K562 (cell line): ENCODE data around the gene MINK1. TPM values are rescaled to one million over a fixed set of nuclear protein-coding genes. Genes with fewer than 3 reads are reported as not detected.

Experiments used
- polyA plus RNA-seq, 8 experiments: library from polyadenylated mRNA; depleted of rRNA in 4 of 8; stranded (reverse) in 5 of 8; unstranded in 3 of 8; fragments of >200 nt; fragmentation: Nextera tagmentation in 2 of 8; fragmentation: Illumina TruSeq in 1 of 8; extraction: Ambion mirVana in 2 of 8; extraction: Trizol in 1 of 8; gene quantifications; 2 replicates each; pipeline versions ENCODE4 v1.2.1 to v1.2.3, GENCODE V29; 2011 to 2014; ENCODE audit warnings: inconsistent platforms in 1 of 8, missing spikeins in 1 of 8
- total RNA-seq, 7 experiments: library from RNA; depleted of rRNA in 6 of 7; stranded (reverse); fragments of >200 nt in 6 of 7; fragmentation: Illumina TruSeq in 2 of 7; extraction: Trizol in 2 of 7; gene quantifications; 2 replicates each; pipeline versions ENCODE4 v1.2.1 to v1.2.3, GENCODE V29; 2011 to 2021; ENCODE audit warnings: low replicate concordance in 1 of 7

The MINK1 gene
- total and polyA plus RNA-seq, 9 of the 15 experiments (the other 6 are each of a cell fraction or from before 2014, with no cell fraction given) = 0.11 to 54.2 (median 14.9) TPM

Other genes with a start within 250 kb of the MINK1 start
Only the 7 nearest of the 25 such genes appear.
- gene TM4SF5, start 61.5 kb upstream of the MINK1 start, total RNA-seq (2014; rRNA removed) = not detected in 2 replicates
- gene TM4SF5, start 61.5 kb upstream of the MINK1 start, total RNA-seq (2014; rRNA removed; fragmentation: Illumina TruSeq; extraction: Trizol) = not detected in 2 replicates
- gene TM4SF5, start 61.5 kb upstream of the MINK1 start, total RNA-seq (2015; rRNA removed; fragmentation: Illumina TruSeq; extraction: Trizol) = not detected in 2 replicates
- not detected in 2 replicates for gene TM4SF5, start 61.5 kb upstream of the MINK1 start, total RNA-seq (2021)
- not detected in 2 replicates for gene TM4SF5, start 61.5 kb upstream of the MINK1 start, polyA plus RNA-seq (2011; rRNA removed)
- not detected in 2 replicates for gene TM4SF5, start 61.5 kb upstream of the MINK1 start, polyA plus RNA-seq (2014; fragmentation: Illumina TruSeq; extraction: Trizol)
- gene TM4SF5, start 61.5 kb upstream of the MINK1 start, polyA plus RNA-seq (2014; fragmentation: Nextera tagmentation; extraction: Ambion mirVana) = not detected
- gene TM4SF5, start 61.5 kb upstream of the MINK1 start, polyA plus RNA-seq (2014; rRNA removed) = not detected in 2 replicates
- 0.41 TPM in 1 of 2 replicates, not detected in the other for gene VMO1, start 47.0 kb upstream of the MINK1 start, total RNA-seq (2014; rRNA removed)
- gene VMO1, start 47.0 kb upstream of the MINK1 start, total RNA-seq (2014; rRNA removed; fragmentation: Illumina TruSeq; extraction: Trizol) = not detected in 2 replicates
- gene VMO1, start 47.0 kb upstream of the MINK1 start, total RNA-seq (2015; rRNA removed; fragmentation: Illumina TruSeq; extraction: Trizol) = not detected in 2 replicates
- 0.31 TPM in 1 of 2 replicates, not detected in the other for gene VMO1, start 47.0 kb upstream of the MINK1 start, total RNA-seq (2021)
- not detected in 2 replicates for gene VMO1, start 47.0 kb upstream of the MINK1 start, polyA plus RNA-seq (2011; rRNA removed)
- gene VMO1, start 47.0 kb upstream of the MINK1 start, polyA plus RNA-seq (2014; fragmentation: Illumina TruSeq; extraction: Trizol) = not detected in 2 replicates
- gene VMO1, start 47.0 kb upstream of the MINK1 start, polyA plus RNA-seq (2014; fragmentation: Nextera tagmentation; extraction: Ambion mirVana) = not detected
- not detected in 2 replicates for gene VMO1, start 47.0 kb upstream of the MINK1 start, polyA plus RNA-seq (2014; rRNA removed)
- not detected in 2 replicates for gene GLTPD2, start 44.4 kb upstream of the MINK1 start, total RNA-seq (2014; rRNA removed)
- gene GLTPD2, start 44.4 kb upstream of the MINK1 start, total RNA-seq (2014; rRNA removed; fragmentation: Illumina TruSeq; extraction: Trizol) = not detected in 2 replicates
- gene GLTPD2, start 44.4 kb upstream of the MINK1 start, total RNA-seq (2015; rRNA removed; fragmentation: Illumina TruSeq; extraction: Trizol) = not detected in 2 replicates
- not detected in 2 replicates for gene GLTPD2, start 44.4 kb upstream of the MINK1 start, total RNA-seq (2021)
- not detected in 2 replicates for gene GLTPD2, start 44.4 kb upstream of the MINK1 start, polyA plus RNA-seq (2011; rRNA removed)
- gene GLTPD2, start 44.4 kb upstream of the MINK1 start, polyA plus RNA-seq (2014; fragmentation: Illumina TruSeq; extraction: Trizol) = not detected in 2 replicates
- not detected for gene GLTPD2, start 44.4 kb upstream of the MINK1 start, polyA plus RNA-seq (2014; fragmentation: Nextera tagmentation; extraction: Ambion mirVana)
- gene GLTPD2, start 44.4 kb upstream of the MINK1 start, polyA plus RNA-seq (2014; rRNA removed) = not detected in 2 replicates
- gene PSMB6, start 37.2 kb upstream of the MINK1 start, total RNA-seq (2014; rRNA removed) = 209 and 307 TPM in 2 replicates
- gene PSMB6, start 37.2 kb upstream of the MINK1 start, total RNA-seq (2014; rRNA removed; fragmentation: Illumina TruSeq; extraction: Trizol) = 132 and 163 TPM in 2 replicates
- 196 and 197 TPM in 2 replicates for gene PSMB6, start 37.2 kb upstream of the MINK1 start, total RNA-seq (2015; rRNA removed; fragmentation: Illumina TruSeq; extraction: Trizol)
- gene PSMB6, start 37.2 kb upstream of the MINK1 start, total RNA-seq (2021) = 153 and 159 TPM in 2 replicates
- gene PSMB6, start 37.2 kb upstream of the MINK1 start, polyA plus RNA-seq (2011; rRNA removed) = 185 TPM in 2 replicates
- gene PSMB6, start 37.2 kb upstream of the MINK1 start, polyA plus RNA-seq (2014; fragmentation: Illumina TruSeq; extraction: Trizol) = 245 and 270 TPM in 2 replicates
- gene PSMB6, start 37.2 kb upstream of the MINK1 start, polyA plus RNA-seq (2014; fragmentation: Nextera tagmentation; extraction: Ambion mirVana) = 100 to 1,000 TPM; 345 to 553 TPM
- 184 and 265 TPM in 2 replicates for gene PSMB6, start 37.2 kb upstream of the MINK1 start, polyA plus RNA-seq (2014; rRNA removed)
- 4.2 and 6.9 TPM in 2 replicates for gene PLD2, start 26.2 kb upstream of the MINK1 start, total RNA-seq (2014; rRNA removed)
- 2.0 and 2.7 TPM in 2 replicates for gene PLD2, start 26.2 kb upstream of the MINK1 start, total RNA-seq (2014; rRNA removed; fragmentation: Illumina TruSeq; extraction: Trizol)
- gene PLD2, start 26.2 kb upstream of the MINK1 start, total RNA-seq (2015; rRNA removed; fragmentation: Illumina TruSeq; extraction: Trizol) = 2.9 and 3.4 TPM in 2 replicates
- 6.7 and 7.5 TPM in 2 replicates for gene PLD2, start 26.2 kb upstream of the MINK1 start, total RNA-seq (2021)
- gene PLD2, start 26.2 kb upstream of the MINK1 start, polyA plus RNA-seq (2011; rRNA removed) = 3.2 and 4.9 TPM in 2 replicates
- 3.3 and 4.8 TPM in 2 replicates for gene PLD2, start 26.2 kb upstream of the MINK1 start, polyA plus RNA-seq (2014; fragmentation: Illumina TruSeq; extraction: Trizol)
- under 1 TPM; 0.20 to 0.27 TPM for gene PLD2, start 26.2 kb upstream of the MINK1 start, polyA plus RNA-seq (2014; fragmentation: Nextera tagmentation; extraction: Ambion mirVana)
- 3.7 and 5.2 TPM in 2 replicates for gene PLD2, start 26.2 kb upstream of the MINK1 start, polyA plus RNA-seq (2014; rRNA removed)
- 0.05 and 0.16 TPM in 2 replicates for gene C17orf107, start 66.2 kb downstream of the MINK1 start, total RNA-seq (2014; rRNA removed)
- gene C17orf107, start 66.2 kb downstream of the MINK1 start, total RNA-seq (2014; rRNA removed; fragmentation: Illumina TruSeq; extraction: Trizol) = not detected in 2 replicates
- 0.07 and 0.08 TPM in 2 replicates for gene C17orf107, start 66.2 kb downstream of the MINK1 start, total RNA-seq (2015; rRNA removed; fragmentation: Illumina TruSeq; extraction: Trizol)
- 0.29 and 0.42 TPM in 2 replicates for gene C17orf107, start 66.2 kb downstream of the MINK1 start, total RNA-seq (2021)
- 0.03 and 0.07 TPM in 2 replicates for gene C17orf107, start 66.2 kb downstream of the MINK1 start, polyA plus RNA-seq (2011; rRNA removed)
- gene C17orf107, start 66.2 kb downstream of the MINK1 start, polyA plus RNA-seq (2014; fragmentation: Illumina TruSeq; extraction: Trizol) = not detected in 2 replicates
- not detected for gene C17orf107, start 66.2 kb downstream of the MINK1 start, polyA plus RNA-seq (2014; fragmentation: Nextera tagmentation; extraction: Ambion mirVana)
- 0.09 and 0.13 TPM in 2 replicates for gene C17orf107, start 66.2 kb downstream of the MINK1 start, polyA plus RNA-seq (2014; rRNA removed)
- not detected in 2 replicates for gene CHRNE, start 69.8 kb downstream of the MINK1 start, total RNA-seq (2014; rRNA removed)
- not detected in 2 replicates for gene CHRNE, start 69.8 kb downstream of the MINK1 start, total RNA-seq (2014; rRNA removed; fragmentation: Illumina TruSeq; extraction: Trizol)
- not detected in 2 replicates for gene CHRNE, start 69.8 kb downstream of the MINK1 start, total RNA-seq (2015; rRNA removed; fragmentation: Illumina TruSeq; extraction: Trizol)
- gene CHRNE, start 69.8 kb downstream of the MINK1 start, total RNA-seq (2021) = 0.25 TPM in 1 of 2 replicates, not detected in the other
- not detected in 2 replicates for gene CHRNE, start 69.8 kb downstream of the MINK1 start, polyA plus RNA-seq (2011; rRNA removed)
- gene CHRNE, start 69.8 kb downstream of the MINK1 start, polyA plus RNA-seq (2014; fragmentation: Illumina TruSeq; extraction: Trizol) = not detected in 2 replicates
- gene CHRNE, start 69.8 kb downstream of the MINK1 start, polyA plus RNA-seq (2014; fragmentation: Nextera tagmentation; extraction: Ambion mirVana) = not detected
- gene CHRNE, start 69.8 kb downstream of the MINK1 start, polyA plus RNA-seq (2014; rRNA removed) = not detected in 2 replicates